GM12865 (cell line): ENCODE results near the gene ACTL10.
"Not testable (repeated sequence)": the region's sequence is repeated elsewhere in the genome, so short reads cannot be mapped to it uniquely, and the experiment has no call there.

ENCODE experiments used
- DNase-seq: peaks from one replicate; pipeline ENCODE4 v3.0.0; 2010; ENCODE audit warnings: low read depth
- H3K4me3 ChIP-seq: 2 replicates; pipeline ENCODE4 v1.5.1; 2011; ENCODE audit warnings: mild to moderate bottlenecking, low read depth, low read length, control low read depth
- TF ChIP-seq, protein P1 (sequence below): IDR thresholded peaks from 2 replicates; pipeline ENCODE4 v1.5.1; 2011; ENCODE audit warnings: low read length, control low read depth, low read depth, inconsistent platforms; ENCODE audit not compliant: insufficient read depth; ENCODE audit errors: missing control alignments

The ACTL10 gene

GRCh38 chr20:33629533-33629932 lies 37.2 kb upstream of the ACTL10 start:
- no peak for DNase-seq
- TF ChIP-seq, protein P1, sequence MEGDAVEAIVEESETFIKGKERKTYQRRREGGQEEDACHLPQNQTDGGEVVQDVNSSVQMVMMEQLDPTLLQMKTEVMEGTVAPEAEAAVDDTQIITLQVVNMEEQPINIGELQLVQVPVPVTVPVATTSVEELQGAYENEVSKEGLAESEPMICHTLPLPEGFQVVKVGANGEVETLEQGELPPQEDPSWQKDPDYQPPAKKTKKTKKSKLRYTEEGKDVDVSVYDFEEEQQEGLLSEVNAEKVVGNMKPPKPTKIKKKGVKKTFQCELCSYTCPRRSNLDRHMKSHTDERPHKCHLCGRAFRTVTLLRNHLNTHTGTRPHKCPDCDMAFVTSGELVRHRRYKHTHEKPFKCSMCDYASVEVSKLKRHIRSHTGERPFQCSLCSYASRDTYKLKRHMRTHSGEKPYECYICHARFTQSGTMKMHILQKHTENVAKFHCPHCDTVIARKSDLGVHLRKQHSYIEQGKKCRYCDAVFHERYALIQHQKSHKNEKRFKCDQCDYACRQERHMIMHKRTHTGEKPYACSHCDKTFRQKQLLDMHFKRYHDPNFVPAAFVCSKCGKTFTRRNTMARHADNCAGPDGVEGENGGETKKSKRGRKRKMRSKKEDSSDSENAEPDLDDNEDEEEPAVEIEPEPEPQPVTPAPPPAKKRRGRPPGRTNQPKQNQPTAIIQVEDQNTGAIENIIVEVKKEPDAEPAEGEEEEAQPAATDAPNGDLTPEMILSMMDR, result no peak
- H3K4me3 ChIP-seq, result no peak overlapping the region

DNA sequence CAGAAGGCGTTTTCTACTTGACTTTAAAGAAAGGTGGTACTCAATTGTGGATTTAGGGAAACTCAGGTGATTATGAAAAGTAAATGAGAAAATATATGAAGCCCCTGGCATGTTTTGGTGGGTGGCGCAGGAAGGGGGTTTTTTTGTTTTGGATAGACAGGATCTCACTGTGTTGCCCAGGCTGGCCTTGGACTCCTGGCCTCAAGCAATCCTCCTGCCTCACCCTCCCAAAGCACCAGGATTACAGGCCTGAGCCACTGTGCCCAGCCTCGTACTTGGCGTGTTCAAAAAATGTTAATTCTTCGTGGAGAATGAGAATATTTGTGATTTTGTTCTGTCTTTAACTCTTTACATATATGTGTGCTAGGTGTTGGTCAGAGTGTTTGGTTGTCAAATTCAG lies 36.8 kb upstream of the ACTL10 start:
- no peak overlapping the region for H3K4me3 ChIP-seq
- TF ChIP-seq, protein P1, result no peak
- DNase-seq, result no peak

DNA sequence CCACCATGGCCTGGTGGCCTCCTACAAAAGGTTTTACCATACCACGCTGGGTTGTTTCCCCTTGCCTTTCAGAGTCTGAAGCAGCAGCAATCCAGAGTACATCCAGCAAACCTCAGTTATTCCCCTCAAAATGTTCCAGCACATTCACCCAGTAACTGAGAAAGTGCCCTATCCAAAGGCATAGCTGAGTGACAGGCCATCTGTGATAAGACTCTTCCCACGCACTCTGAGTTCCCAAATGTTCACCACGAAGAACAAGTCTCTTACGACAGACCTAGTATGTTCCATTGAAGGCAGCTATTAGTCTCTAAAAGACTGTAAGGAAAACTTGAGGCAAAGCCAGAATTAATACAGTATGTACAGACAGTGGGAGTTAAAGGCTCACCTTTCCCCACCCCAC lies 36.2 kb upstream of the ACTL10 start:
- H3K4me3 ChIP-seq, result no peak overlapping the region
- TF ChIP-seq, protein P1, result no peak
- no peak for DNase-seq

- not testable (repeated sequence) for DNase-seq, H3K4me3 ChIP-seq
Measured at GRCh38 chr20:33631910-33632309, 34.8 kb upstream of the ACTL10 start.

DNA sequence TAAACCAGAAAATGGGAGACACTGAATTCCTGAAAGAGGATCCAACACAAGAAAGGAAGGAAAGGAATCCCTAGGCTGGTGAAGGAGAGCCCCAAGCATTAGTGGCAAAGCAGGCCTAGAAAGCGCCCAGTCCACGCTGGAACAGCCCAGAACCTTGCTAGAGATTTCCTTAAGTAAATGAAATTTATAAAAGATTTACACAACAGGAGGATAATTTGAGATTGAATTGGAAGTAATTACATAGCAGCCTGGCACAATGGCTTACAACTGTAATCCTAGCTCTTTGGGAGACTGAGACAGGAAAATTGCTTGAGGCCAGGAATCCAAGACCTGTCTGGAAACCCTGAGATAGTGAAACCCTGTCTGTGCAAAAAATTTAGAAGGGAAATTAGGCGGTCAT lies 31.4 kb upstream of the ACTL10 start:
- TF ChIP-seq, protein P1, result no peak
- H3K4me3 ChIP-seq, result no peak overlapping the region
- no peak for DNase-seq

GRCh38 chr20:33636776-33637175 lies 30.0 kb upstream of the ACTL10 start:
- TF ChIP-seq, protein P1, result no peak
- H3K4me3 ChIP-seq, result no peak overlapping the region
- DNase-seq, result no peak

DNA sequence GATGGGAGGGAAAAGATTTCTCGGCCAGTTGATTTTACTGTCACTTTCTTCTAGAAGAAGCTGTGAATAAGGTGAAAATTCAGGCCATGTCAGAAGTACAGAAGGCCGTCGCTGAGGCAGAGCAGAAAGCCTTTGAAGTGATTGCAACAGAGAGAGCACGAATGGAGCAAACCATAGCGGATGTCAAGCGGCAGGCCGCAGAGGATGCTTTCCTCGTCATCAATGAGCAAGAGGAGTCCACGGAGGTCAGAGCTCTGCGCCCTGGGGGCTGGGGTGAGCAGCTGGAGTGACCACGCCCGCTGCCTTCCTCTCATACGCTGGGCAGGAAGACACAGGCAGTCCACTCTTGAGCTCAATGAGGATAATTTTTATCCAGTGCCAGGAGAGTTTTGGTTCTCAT lies 26.5 kb upstream of the ACTL10 start:
- H3K4me3 ChIP-seq, result no peak overlapping the region
- TF ChIP-seq, protein P1, result no peak
- no peak for DNase-seq
